NCI-H510A (cell line): ENCODE measurements around the gene IGFBP4.
"Not testable (repeated sequence)": the region's sequence is repeated elsewhere in the genome, so short reads cannot be mapped to it uniquely, and the experiment has no call there.

Source experiments
- DNase-seq: peaks from one replicate; lab custom pipeline; 2025; lab: John Stamatoyannopoulos, UW

The IGFBP4 gene

GRCh38 chr17:40443196-40443987, at the start of gene IGFBP4:
Gene IGFBP4, plus strand, starts transcription at chr17:40443450. Its CDS starts 286 bp downstream, at chr17:40443736.
- DNase-seq: peak; percentile 64

- no peak for DNase-seq
Measured at GRCh38 chr17:40399185-40399584, 44.1 kb upstream of the IGFBP4 start.

GRCh38 chr17:40402668-40403067, 40.6 kb upstream of the IGFBP4 start:
- DNase-seq: no peak

GRCh38 chr17:40404003-40404402, 39.2 kb upstream of the IGFBP4 start:
- no peak for DNase-seq

GRCh38 chr17:40407460-40407859, 35.8 kb upstream of the IGFBP4 start:
- DNase-seq: no peak

GRCh38 chr17:40409540-40409939, 33.7 kb upstream of the IGFBP4 start:
- DNase-seq: not testable (repeated sequence)

GRCh38 chr17:40410082-40410481, 33.2 kb upstream of the IGFBP4 start:
- DNase-seq: no peak

GRCh38 chr17:40411821-40412220, 31.4 kb upstream of the IGFBP4 start:
- DNase-seq: no peak

- DNase-seq: no peak
Measured at GRCh38 chr17:40412880-40413279, 30.4 kb upstream of the IGFBP4 start.

GRCh38 chr17:40414312-40414711, 28.9 kb upstream of the IGFBP4 start:
- DNase-seq: not testable (repeated sequence)

GRCh38 chr17:40415390-40415789, 27.9 kb upstream of the IGFBP4 start:
- no peak for DNase-seq

- DNase-seq: no peak
Measured at GRCh38 chr17:40416671-40417070, 26.6 kb upstream of the IGFBP4 start.

- no peak for DNase-seq
Measured at GRCh38 chr17:40417258-40417608, 26.0 kb upstream of the IGFBP4 start.

- peak; percentile 99 for DNase-seq
Measured at GRCh38 chr17:40417609-40418427, 25.4 kb upstream of the IGFBP4 start, which contains the start of gene TOP2A. Gene TOP2A, minus strand, starts transcription at chr17:40417896. Its CDS starts 105 bp downstream, at chr17:40417791.

GRCh38 chr17:40418428-40418706, 24.9 kb upstream of the IGFBP4 start:
- no peak for DNase-seq

GRCh38 chr17:40419559-40420331, 23.5 kb upstream of the IGFBP4 start:
- DNase-seq: peak; percentile 15

- no peak for DNase-seq
Measured at GRCh38 chr17:40422990-40423633, 20.1 kb upstream of the IGFBP4 start.

- no peak for DNase-seq
Measured at GRCh38 chr17:40425741-40426140, 17.5 kb upstream of the IGFBP4 start.

- DNase-seq: no peak
Measured at GRCh38 chr17:40427002-40427491, 16.2 kb upstream of the IGFBP4 start.

- DNase-seq: no peak
Measured at GRCh38 chr17:40430272-40431230, 12.7 kb upstream of the IGFBP4 start.

GRCh38 chr17:40431231-40431602, 12.0 kb upstream of the IGFBP4 start:
- no peak for DNase-seq
